NCI-H2196 (cell line): ENCODE data around the gene FAM229A.

Source experiments
- DNase-seq: peaks from one replicate; lab custom pipeline; 2025; ENCODE audit not compliant: unreplicated experiment; lab: John Stamatoyannopoulos, UW

The FAM229A gene

GRCh38 chr1:32350785-32351398 lies 11.4 kb downstream of the FAM229A start:
- DNase-seq: peak; percentile 92

GRCh38 chr1:32349211-32349708 lies 13.0 kb downstream of the FAM229A start:
- no peak for DNase-seq

- no peak for DNase-seq
These were observed 15.6 kb downstream of the FAM229A start for GRCh38 chr1:32346532-32347157.

GRCh38 chr1:32345289-32345827 lies 16.9 kb downstream of the FAM229A start:
- peak; percentile 45 for DNase-seq

- no peak for DNase-seq
These were observed 19.6 kb downstream of the FAM229A start for GRCh38 chr1:32342704-32343103.

GRCh38 chr1:32341971-32342370 lies 20.3 kb downstream of the FAM229A start:
- DNase-seq: no peak

GRCh38 chr1:32341186-32341757 lies 21.0 kb downstream of the FAM229A start:
- no peak for DNase-seq

- DNase-seq: no peak
These were observed 22.8 kb downstream of the FAM229A start for GRCh38 chr1:32339363-32339978.

- DNase-seq: no peak
These were observed 23.6 kb downstream of the FAM229A start for GRCh38 chr1:32338637-32339145.

- peak; percentile 65 for DNase-seq
These were observed 24.2 kb downstream of the FAM229A start for GRCh38 chr1:32337855-32338636.

- DNase-seq: no peak
These were observed 25.2 kb downstream of the FAM229A start for GRCh38 chr1:32336963-32337675.

GRCh38 chr1:32336591-32336932 lies 25.7 kb downstream of the FAM229A start:
- no peak for DNase-seq

GRCh38 chr1:32335790-32336590 lies 26.3 kb downstream of the FAM229A start, which contains the start of gene MARCKSL1:
MARCKSL1 (minus strand) TSS chr1:32336233; CDS start chr1:32336033, 200 bp downstream.
- peak; percentile 80 for DNase-seq

GRCh38 chr1:32335535-32335789 lies 26.8 kb downstream of the FAM229A start:
- no peak for DNase-seq

- peak; percentile 58 for DNase-seq
These were observed 27.3 kb downstream of the FAM229A start for GRCh38 chr1:32334864-32335534.

- no peak for DNase-seq
These were observed 27.9 kb downstream of the FAM229A start for GRCh38 chr1:32334274-32334861.

GRCh38 chr1:32333251-32333963 lies 28.9 kb downstream of the FAM229A start:
- no peak for DNase-seq
